Measurements from ENCODE around the gene PCA3.

DNA sequence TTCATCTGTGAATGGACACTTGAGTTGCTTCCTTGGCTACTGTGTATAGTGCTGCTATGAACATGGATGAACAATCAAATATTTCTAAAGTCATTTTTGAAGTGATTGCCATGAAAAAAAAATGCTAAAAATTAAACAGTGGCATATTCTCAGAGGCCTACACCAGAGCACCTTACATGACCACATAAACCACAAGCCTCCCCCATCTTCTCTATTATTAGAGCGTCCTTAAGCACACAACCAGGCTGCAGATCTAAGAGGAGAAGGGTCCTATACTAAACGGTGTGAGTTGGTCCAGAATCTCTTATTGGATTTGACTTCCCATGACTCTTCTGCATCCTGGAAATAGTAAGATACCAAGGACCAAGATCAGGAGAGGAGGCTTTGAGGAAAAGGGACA, 34.3 kb downstream of the PCA3 start:
- TF ChIP-seq CTCF (IDR thresholded peaks at IDR 0.05 in 4 of 5, conservative IDR thresholded peaks at IDR 0.05 in 1 of 5) (no peak), POLR2A (IDR thresholded peaks at IDR 0.05) (no peak)
